Renal cortex interstitium (tissue), 15 donors: ENCODE measurements around the gene ANGPTL8. TPM values are rescaled to one million over a fixed set of nuclear protein-coding genes. Genes with fewer than 3 reads are reported as not detected.

Source experiments
- DNase-seq, 11 donors: peaks; one replicate each; pipeline ENCODE4 v3.0.0-alpha.2; 2013; ENCODE audit warnings: low read depth in 9 of 11, low spot score in 4 of 11; ENCODE audit errors: extremely low read depth in 1 of 11
- long read RNA-seq, 16 experiments: transcript quantifications; one replicate each; lab custom pipeline, GENCODE V29; 2026
- polyA plus RNA-seq, 3 donors: library from polyadenylated mRNA; unstranded; fragments of 120-200 nt; gene quantifications; one replicate each; pipeline ENCODE4 v1.2.1, GENCODE V29; 2013; ENCODE audit not compliant: insufficient read length in 3 of 3

Gene ANGPTL8, protein sequence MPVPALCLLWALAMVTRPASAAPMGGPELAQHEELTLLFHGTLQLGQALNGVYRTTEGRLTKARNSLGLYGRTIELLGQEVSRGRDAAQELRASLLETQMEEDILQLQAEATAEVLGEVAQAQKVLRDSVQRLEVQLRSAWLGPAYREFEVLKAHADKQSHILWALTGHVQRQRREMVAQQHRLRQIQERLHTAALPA
- polyA plus RNA-seq = under 1 TPM; 0.34 to 0.68 (median 0.41) TPM
- long read RNA-seq, donor 1 = 0 reads
- long read RNA-seq, donor 2 = 0 reads
- long read RNA-seq, donor 3 = 0 reads
- long read RNA-seq, donor 4 = 0 reads
- long read RNA-seq, donor 5 = 0 reads
- long read RNA-seq, donor 6 = 0 reads
- long read RNA-seq, donor 7 = 0 reads
- long read RNA-seq, donor 8 = 0 reads
- long read RNA-seq, donor 9 = 0 reads
- long read RNA-seq, donor 10 = 0 reads
- long read RNA-seq, donor 11 = 0 reads
- long read RNA-seq, donor 12 = 0 reads
- long read RNA-seq, donor 13 = 0 reads
- long read RNA-seq, donor 14 = 0 reads
- long read RNA-seq, donor 15 = 0 reads
- long read RNA-seq, donor 16 = 0 reads

- no peak for DNase-seq
Observed at GRCh38 chr19:11239377-11240000, at the start of gene ANGPTL8. Gene ANGPTL8, plus strand, starts transcription at chr19:11239619. Its CDS starts 19 bp downstream, at chr19:11239638.

- no peak for DNase-seq
Observed at GRCh38 chr19:11190501-11190900, 48.9 kb upstream of the ANGPTL8 start.

GRCh38 chr19:11191273-11191755 is 48.1 kb upstream of the ANGPTL8 start:
- DNase-seq = no peak

DNA sequence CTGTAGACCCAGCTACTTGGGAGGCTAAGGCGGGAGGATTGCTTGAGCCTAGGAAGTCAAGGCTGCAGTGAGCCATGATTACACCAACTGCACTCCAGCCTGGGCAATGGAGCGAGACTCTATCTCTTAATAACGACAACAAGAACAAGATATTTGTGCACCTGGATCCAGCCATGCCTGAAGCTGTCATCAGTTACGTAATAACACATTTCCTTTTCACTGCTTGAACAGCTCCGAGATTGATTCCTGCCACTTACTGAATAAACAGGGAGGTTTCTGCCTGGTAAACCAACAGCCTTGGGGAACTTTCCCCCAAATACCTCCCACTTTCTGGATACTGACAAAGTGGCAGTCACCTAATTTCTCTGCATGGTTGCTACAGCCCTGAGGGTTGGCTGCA is 47.5 kb upstream of the ANGPTL8 start:
- no peak for DNase-seq

DNA sequence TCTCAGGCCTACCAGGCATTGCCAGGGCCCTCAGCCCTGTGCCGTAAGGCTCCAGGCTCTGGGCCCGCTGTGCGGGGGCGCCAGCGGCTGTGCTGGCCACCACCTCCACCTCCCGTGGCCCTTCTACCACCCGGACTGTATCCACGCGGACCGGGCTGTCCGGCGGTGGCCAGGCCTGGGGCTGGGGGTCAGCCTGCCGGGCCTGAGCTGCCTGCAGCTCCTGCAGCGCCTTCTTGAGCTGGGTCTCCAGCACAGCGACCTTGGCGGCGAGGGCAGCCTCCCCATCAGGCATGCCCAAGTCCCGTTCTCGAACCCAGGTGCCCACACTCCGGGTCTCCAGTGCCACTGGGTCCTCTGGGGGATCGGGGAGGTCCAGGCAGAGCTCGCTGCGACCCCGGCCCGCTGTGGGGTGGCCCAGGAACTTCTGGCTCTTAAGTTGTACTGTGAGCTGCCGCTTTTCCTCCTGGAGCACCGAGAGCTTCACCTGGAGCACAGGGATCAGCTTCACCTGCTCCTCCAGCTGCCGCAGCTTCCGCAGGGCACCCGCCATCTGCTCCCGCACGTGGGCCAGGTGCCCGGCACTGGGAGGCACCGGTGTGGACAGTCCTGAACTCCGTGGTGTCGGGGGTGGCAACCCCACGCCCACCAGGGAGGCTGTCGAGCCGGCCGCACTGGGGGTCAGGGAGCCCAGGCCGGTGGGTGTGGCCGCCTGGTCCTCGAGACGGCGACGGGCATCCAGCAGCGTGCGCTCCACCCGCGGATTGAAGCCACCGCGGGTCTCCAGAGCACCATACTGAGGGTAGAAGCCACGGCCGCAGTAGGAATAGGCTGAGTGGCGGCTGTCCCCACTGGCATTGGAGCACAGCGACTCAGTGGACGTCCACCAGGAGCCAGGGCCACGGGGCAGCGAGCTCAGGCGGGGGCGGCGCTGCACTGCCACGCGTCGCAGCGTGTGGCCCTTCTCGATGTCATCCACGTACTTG is 46.2 kb upstream of the ANGPTL8 start:
- no peak for DNase-seq

- no peak for DNase-seq
Observed at GRCh38 chr19:11194173-11194572, 45.2 kb upstream of the ANGPTL8 start.

DNA sequence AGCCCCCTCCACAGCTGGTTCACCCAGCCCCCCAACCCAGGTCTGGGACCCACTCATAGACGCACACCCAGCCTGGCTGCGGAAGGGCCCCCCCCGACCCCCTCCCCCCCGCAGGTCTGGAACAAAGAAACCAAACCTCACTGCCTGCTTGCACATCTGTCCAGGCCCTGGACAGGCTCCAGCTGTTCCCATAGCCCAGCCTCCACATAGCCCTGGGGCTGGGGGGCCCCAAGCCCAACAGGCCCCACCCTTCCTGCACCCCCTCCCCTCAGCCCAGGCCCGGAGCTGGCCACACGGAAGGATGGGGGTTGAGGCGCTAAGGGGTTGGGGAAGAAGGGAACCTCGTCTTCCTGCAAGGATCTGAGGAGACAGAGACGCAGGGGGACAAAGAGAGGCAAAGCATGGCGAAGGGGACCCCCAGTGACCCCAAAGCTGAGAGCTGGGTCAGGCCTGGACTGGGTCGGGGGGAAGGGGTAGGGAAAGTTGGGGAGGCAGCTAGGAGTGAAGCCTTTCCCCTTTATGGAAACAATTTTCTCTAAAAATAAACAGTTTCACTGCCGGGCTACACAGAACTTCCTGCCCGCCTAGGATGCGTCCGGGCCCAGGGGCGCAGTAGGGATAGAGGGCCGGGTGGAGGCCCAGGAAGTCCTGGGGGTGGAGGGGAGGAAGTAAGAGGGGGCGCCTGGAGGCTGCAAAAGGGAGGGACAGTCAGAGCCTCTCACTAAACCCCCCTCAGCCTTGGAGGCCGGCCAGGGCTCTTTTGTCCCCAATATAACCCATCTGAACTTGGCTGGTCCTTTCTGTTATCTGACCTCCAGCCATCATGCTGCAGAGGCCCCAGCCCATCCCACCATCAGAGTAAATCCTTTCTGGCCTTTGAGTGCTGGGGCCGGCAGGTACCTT is 44.5 kb upstream of the ANGPTL8 start:
- peak in 9 of 11 donors; percentile 15 to 74 (median 60) for DNase-seq

- DNase-seq = no peak
Observed at GRCh38 chr19:11195681-11196080, 43.7 kb upstream of the ANGPTL8 start.

- peak in 3 of 11 donors; percentile 20 to 32 (median 28) for DNase-seq
Observed at GRCh38 chr19:11196406-11197287, 42.8 kb upstream of the ANGPTL8 start.

DNA sequence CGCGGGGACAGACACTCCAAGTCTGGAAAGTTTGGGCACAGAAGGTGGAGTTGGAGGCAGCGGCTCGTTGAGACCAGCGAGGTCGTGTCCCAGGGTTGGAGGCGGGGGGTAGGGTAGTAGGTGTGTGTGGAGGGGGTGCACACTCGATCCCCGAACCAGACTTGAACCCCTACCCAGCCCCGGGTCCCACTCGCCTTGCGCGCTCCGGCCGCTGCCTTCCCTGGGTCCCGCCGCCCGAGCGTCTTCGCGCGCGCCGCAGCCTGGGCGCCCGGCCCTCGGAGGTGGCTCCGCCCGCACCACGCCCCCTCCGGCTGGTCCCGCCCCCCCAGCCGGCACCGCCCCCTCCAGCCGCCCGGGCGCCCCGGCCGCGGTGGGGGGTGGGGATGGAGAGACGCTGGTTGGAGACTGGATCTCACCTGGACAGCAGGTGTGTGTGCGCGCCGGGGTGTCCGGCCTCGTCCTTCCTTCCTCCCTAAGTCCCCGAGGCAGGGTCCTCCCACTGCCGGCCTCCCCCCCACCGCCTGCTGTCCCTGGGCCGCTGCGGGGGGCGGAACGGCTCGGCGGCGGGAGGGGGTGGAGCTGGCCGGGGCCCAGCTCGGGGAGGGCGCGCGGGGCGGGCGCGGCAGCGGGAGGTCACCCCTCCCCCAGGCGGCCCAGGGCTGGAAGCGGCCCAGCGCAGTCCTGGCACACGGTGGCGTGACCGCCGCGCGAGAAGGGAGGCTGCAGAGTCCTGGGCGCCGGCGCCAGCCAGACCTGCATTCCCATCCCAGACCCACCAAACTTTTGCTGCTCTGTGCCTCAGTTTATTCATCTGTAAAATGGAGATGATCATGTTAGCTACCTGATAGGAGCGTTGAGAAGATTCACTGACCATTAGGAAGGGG is 41.9 kb upstream of the ANGPTL8 start, which contains the start of gene KANK2:
Gene KANK2, minus strand, starts transcription at position 255 of the 884 bp plus-strand sequence. CDS start 3,034 bp downstream, outside the sequence.
- peak; percentile 59 to 82 (median 78) for DNase-seq

GRCh38 chr19:11198175-11198534 is 41.3 kb upstream of the ANGPTL8 start:
- DNase-seq = no peak

DNA sequence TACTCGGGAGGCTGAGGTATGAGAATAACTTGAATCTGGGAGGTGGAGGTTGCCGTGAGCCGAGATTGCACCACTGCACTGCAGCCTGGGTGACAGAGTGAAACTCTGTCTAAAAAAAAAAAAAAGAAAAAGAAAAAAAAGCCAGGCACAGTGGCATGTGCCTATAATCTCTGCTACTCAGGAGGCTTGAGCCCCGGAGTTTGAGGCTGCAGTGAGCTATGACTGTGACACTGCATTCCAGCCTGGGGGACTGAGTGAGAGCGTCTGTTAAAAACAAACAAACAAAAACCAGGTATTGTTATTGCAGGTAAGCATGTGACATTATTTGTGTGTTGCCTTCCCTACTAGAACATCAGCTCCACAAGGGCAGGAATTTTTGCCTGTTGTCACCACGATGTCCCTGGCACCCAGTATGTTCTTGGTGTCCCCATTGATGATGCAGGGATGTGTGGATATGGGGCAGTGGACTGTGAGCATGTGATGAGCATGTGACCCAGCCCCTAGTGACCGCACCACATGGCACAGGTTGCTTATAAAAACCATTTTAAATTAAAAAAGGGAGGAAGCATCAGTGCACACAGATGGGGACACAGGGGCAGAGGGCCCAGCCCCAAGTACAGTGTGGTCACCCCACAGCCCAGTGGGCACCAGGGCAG is 40.5 kb upstream of the ANGPTL8 start:
- DNase-seq = no peak

DNA sequence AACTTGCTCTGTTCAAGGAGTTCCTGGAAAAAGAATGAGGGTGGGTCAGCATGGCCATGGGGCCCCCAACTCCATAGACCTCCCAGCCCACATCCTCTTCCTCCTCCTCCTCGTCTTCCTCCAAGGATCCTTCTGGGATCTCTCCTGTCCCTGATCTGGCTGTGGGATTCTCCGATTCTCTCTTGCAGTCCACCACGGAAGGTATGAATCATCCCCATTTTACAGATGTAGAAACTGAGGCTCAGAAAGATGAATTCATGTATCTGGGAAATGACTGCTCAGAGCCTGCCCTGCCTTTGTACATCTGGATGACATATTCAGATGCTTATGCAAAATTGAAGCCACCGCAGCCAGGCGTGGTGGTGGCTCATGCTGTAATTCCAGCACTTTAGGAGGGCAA is 39.9 kb upstream of the ANGPTL8 start:
- DNase-seq = no peak

GRCh38 chr19:11200015-11200574 is 39.3 kb upstream of the ANGPTL8 start:
- DNase-seq = no peak

- DNase-seq = no peak
Observed at GRCh38 chr19:11200931-11201330, 38.5 kb upstream of the ANGPTL8 start.
